HG03342 (cell line): ENCODE results near the gene BCAR1.
"Not testable (repeated sequence)": the region's sequence is repeated elsewhere in the genome, so short reads cannot be mapped to it uniquely, and the experiment has no call there.

Experiments
- ATAC-seq: cut with Tn5 transposase; IDR thresholded peaks from one replicate; pipeline ENCODE4 v1.9.1; 2021; ENCODE audit warnings: mild to moderate bottlenecking, moderate library complexity; ENCODE audit not compliant: unreplicated experiment

Gene BCAR1

DNA sequence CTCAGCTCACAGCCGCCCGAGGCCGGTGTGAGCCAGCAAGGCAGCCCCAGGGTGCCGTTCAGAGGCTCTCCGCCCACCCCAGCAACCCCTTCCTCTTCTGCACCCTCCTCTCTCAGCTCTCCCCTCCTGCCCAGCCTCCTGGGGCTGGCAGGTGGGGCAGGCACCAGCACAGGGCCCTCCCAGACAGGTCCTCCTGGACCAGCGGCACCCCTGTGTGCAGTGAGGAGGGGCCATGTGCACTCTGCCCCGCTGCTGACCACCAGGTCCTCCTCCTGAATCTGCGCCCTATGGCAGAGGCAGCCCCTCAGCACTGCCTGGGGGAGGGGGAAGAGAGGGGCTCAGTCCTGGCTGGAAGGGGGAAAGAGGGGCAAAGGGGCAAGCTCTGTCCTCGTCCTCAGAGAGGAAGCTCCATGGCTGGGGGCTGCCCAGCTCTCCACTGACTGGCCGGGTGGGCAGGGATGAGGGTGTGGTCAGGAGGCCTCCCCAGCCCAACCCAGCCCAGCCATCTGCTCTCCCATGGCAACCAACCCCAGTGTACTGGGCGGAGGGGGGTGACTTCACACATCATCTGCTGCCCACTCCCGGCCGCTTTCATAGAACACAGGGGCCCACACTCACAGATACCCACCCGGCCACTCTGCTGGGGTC is 5.4 kb upstream of the BCAR1 start:
- ATAC-seq: no peak

DNA sequence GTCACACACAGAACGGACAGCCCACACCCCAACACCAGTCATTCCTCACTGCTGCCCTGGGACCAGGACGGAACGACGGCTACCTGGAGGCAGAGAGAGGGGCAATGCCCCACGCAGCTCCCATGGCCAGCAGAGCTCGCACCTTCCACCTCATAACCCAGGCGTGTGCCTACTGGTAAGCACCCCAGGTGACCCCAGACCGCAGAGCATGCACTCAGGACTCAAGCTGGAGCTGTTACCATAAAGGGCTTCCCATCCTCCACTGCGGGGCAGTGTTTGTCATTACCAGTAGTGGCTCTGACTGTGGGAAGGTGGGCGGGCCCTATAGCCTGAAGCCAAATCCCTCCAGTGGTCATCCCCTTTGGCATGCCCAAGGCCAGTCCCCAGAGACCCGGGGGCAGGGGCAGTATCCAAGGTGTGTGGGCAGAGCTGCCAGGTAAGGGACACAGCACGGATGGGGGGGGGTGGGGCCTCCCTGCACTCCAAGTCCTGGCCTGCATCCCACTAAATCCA is 4.7 kb upstream of the BCAR1 start:
- no peak for ATAC-seq

GRCh38 chr16:75254359-75254837 is 3.0 kb upstream of the BCAR1 start:
- ATAC-seq: no peak

DNA sequence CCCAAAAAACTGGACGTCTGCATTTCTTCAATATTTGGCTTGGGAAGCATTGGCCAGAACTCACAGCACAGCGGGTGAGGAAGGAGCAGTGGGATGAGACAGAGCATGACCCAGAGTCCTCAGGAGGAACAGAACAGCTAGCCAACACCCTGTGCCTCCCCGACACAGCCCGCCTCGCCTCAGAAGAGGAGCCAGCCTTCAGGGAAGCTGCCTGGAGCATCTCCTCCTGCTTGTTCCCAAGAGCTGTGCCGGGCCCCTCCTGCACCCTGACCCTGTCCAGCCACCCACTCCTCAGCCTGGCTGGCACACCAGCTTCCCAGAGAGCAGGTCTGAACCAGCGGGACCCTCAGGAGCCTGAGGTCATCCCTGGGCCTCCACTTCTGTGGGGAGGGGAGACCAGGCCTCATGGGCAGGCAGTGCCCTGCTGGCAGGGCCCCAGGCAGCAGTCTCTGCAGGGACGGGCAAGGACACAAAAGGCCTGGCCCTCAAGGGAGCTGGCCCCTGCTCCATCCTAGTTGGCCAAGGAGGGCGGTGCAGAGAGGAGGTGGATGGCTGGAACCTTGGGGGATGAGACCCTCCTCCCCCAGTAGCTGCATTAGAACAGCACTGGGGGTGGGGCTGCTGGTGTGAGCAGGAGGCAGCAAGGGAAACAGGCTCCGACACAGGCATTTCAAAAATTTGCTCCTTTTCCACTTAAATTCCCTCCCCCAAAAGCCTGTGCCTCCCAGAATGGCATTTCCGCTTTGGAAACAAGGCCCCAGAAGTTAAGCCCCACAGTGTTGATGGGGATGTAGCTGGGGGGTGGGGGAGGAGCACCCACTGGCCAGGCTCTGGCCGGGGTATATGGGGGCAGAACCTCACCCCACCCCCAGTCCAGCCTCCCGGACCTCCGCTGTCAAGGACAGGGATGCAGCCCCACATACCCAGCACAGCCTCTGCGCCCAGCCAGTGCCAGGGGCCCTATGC is 1.8 kb upstream of the BCAR1 start:
- no peak for ATAC-seq

DNA sequence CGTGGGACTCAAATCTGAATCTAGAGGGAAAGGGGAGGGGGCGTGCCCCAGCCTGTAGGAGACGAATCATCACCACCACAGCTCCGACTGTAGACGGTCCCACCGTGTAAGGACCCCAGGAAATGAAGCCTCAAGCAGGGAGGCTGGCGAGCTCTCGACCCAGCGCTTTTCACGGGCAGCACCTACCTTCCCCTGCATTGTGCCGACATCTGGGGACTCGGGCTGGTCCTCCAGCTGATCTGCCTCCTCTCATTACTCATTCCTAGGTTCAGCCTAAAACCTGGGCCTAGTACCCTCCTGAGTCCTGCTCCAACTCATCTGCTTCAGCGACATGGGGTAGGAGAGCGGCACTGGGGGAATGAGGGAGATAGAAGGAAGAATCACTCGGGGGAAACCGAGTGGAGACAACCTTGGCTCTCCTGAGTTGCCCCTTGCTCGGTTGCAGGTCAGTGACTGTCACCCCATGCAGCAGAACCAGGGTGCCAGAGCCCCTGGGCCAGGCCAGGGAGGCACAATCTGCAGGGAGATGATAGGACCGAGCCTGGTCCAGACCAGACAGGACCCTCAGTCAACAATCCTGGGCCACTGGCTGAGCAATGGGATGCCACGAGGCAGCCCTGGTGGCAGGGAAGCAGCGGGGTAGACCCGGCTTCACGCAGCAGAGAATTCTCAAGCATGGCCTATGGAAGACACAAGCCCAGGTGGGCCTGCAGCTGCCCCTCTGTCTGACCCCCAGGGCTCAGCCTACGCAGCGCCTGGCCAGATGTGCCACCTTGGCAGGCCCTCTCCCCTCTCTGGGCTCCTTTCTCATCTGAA is 833 bp upstream of the BCAR1 start:
- no peak for ATAC-seq

DNA sequence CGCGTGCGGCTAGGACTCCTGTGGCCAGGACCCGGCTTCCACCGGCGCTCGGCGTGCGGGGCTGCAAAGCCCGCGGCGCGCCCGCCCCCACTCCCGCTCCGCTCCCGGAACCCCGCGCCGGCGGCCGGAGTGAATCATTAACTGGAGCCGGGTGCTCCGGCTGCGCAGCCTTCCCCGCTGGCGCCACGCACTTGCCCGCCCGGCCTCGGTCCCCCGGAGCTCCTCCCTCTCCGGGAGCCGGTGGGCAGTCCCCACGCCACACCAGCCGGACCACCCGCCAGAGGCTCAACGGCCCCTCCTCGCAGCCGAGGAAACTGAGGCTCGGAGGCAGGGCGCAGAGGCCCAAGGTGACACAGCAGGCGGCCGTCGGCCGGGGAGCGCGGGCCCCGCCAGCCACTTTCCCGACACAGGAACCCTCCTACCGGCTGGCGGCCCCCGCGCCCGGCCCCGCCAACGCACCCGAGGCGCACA is 580 bp downstream of the BCAR1 start:
- peak; percentile 42 for ATAC-seq

DNA sequence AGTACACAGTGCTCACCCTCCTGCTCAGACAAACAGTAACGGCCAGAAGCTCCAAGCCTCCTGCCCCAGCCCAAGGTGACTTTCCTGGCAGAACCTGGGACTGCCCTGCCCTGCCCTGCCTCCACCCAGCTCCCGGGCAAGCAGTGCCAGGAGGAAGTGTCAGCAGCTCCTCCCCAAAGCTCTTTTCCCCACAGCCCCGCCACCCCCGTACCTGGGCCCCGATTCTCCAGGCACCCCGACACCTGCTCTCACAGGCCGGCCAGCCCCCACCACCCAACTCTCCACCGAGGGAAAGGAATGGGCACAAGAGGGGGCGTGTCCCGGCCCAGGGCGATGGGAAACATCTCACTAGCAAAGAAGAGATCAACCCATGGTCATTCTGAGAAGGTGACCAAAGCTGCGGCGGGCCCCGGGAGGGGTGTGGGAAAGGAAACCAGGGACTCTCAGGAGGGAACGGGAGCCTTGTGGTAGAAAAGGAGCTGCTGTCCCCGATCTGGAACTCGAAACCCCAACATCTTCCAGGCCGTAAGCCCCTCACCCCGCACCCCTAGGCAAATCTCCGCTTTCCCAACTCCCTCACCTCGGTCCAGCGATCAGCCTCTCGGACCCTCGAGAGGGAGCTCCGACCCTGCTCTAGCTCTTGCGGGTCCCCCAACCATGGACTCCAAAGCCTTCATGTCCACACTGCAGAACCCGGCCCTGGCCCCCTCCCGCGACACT is 1.2 kb downstream of the BCAR1 start:
- ATAC-seq: no peak

- no peak for ATAC-seq
Measured at GRCh38 chr16:75249441-75249840, 2.0 kb downstream of the BCAR1 start.

- no peak for ATAC-seq
Measured at GRCh38 chr16:75248536-75249380, 2.7 kb downstream of the BCAR1 start.

GRCh38 chr16:75248142-75248535 is 3.3 kb downstream of the BCAR1 start:
- ATAC-seq: no peak

DNA sequence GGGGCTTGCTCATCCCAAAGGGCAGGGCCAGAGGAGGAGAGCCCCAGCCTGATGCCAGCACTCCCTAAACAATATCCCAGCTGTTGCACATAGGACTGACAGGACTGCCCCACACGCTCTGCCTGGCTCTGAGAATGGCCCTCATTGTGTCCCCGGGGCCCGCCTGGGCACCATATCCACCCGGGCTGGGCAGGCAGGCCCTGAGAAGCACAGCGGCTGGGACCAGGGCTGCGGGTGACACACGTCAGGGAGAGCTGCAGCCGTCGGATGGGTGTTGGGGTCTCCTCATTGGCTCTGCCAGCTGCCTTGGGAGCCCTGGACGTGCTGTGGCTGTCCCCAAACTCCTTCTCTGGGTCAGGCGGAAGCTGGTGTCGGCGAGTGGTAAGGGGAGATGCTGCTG is 4.2 kb downstream of the BCAR1 start:
- no peak for ATAC-seq

DNA sequence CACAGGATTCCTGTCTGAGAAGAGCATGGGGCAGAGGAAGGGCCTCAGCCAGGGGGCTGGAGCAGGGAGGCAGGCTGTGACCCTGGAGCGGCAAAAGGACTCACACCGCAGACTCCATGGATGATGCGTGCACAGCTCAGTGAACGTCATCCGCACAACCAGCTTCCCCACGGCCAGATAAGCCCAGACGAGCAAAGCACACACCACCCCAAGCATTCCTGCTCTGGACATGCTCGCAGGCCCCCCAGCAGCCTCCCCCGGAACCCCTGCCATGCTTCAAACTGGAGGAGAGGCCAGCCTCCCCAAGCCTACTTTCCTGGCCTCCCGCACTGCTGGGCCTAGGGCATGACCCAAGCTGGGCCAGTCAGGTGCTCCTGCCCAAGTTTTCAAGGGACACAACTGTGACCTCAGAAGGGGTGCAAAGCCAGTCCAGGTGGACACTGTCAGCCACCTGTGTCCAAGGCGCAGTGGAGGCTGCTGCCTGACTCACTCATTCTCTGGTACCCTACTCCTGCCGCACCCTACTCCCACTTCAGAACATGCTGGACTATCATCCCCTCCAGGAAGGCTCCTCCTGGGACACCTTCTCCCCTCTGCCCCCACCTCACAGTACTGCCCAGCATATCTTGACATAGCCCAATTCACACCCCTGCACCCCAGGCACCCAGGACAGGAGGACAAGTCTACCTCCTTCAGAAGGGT is 4.8 kb downstream of the BCAR1 start:
- ATAC-seq: no peak

DNA sequence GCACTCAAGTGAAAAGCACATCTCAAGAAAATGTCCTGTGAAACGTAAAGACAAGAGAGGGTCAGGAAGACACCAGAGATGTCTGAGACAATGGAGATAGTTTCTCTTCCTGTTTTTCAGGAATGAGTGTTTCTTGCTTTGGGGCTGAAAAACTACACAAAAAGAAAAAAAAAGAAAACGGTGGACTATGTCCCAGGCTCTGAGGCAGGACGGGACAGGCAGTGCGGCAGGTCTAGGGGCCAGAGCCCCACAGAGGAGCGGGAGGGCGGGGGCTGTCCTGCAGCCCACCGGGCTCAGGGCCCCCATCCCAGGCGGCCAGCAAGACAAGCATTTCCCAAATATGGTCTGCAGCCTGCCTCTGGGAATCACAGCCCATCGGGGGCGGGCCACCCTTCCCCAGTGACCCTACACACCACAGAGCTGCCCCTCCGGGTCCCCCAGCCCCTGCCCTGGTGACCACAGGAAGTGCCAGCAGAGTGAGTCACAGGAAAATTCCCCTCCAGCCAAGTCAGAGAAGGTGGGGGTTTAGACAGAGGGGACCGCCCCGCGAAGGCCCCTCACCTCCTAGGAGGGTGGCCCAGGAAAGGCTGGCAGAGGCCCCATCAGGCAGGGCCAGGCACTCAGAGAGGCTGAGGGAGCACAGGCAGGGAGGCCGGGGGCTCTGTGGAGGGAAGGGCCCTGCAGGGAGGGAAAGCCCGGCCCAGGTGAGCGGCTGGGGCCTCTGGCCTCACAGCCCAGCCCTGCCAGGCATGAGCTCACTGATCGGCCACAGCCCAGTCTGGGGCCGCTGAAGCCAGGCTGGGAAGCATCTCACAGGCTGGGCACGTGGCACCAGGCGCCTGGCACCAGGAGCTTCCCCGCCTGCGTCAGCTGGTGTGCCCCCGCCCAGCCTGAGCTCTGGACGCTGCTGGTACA is 6.3 kb downstream of the BCAR1 start:
- peak; percentile 43 for ATAC-seq

DNA sequence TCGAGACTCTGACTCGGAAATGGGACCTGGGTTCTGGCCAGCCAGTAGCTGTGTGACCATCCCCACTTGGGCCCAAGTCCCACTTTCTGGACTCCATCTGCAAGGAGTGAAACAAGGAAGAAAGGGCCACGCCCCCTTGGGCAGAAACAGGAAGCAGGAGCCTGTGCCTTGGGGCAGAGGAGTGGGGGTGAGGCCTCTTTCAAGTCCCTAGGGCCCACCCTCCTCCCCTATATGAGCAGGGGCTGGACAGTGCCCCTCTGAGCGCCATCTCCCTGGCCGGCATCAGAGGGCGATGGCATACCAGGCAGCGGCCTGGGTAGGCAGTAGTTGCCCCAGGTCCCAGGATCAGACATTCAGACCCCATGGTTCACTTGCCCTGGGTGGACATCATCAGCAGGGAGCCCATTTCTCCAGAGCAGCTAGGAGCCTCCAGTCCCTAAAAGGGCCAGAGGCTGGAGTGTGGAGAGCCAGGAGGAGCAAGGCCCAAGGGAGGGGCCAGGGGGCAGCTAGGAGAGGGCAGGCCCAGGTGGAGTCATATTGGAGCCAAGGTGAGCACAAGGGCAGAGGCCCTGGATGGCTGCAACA is 7.1 kb downstream of the BCAR1 start:
- ATAC-seq: no peak

DNA sequence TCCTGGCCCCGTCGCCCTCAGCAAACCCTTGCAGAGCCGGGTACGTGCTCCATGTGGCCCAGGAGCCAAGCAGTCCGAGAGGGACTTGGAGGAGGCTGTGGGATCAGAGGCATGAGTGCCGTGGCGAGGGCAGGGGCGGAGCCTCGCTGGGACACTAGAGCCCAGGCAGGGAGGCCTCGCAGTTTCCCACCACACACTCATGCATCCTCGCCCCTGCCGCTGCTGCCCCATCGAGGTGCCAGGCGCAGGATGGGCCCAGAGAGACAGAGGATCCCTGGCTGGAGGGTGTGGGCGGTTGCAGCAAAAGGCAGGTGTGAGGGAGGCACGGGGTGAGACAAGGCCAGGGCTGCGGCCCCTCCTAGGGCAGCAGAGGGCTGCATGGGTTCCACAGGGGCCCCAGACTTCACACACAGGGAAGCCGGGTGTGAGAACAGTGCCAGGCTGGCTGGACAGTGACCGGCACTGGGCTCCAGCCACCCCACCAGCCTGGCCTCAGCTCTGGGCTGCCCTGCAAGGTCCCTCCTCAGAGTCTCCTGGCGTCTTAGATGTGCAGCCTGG is 7.7 kb downstream of the BCAR1 start:
- ATAC-seq: no peak

GRCh38 chr16:75242436-75243078 is 8.9 kb downstream of the BCAR1 start:
- ATAC-seq: not testable (repeated sequence)
